Measurements from ENCODE around the gene COL2A1.

The COL2A1 gene

DNA sequence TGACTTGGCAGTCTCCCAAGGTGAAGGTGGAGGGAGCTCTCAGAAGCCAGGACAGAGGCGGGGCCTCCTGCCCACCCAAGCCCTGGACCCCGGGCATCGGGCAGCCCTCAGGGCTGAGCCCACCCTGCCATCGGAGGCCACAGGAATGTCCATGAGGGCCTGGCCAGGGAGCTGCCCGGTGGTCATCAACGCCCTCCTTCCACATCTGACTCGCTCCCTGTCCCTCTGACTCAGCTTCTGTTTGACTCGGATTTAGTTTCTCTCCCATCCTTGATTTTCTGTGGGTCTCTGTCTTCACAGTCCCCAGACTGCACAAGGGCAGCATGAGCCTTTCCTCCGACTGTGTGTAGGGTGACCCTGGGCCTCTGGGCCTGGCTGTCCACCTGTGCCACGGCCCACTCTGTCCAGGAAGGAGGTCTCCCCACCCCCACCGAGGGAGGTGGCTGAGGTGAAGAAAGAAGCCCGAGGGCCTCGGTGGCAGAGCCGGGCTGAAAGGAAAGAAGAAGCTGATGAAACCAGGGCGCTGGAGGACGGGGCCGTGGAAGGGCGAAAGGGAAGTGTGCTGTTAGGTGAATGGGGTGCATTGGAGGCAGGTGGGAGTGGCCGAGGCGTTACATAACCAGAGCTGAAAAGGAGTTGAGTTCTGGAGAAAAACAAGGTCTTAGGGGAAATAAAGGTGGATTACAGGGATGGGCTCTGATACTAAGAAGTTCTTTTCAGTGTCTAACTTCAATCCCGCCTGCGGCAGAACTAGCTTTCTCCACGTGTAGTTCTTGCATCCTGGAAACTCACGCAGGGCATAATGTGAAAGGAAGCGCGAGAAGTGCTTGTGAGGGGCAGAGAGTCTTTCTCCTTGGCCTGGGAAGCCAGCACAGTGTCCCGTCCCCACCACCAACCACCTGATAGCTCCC, 57.6 kb downstream of the COL2A1 start:
- no peak for TF ChIP-seq CTCF (IDR thresholded peaks at IDR 0.05; ENCODE audit: control extremely low read depth, extremely low read depth, low read depth, missing control alignments)

DNA sequence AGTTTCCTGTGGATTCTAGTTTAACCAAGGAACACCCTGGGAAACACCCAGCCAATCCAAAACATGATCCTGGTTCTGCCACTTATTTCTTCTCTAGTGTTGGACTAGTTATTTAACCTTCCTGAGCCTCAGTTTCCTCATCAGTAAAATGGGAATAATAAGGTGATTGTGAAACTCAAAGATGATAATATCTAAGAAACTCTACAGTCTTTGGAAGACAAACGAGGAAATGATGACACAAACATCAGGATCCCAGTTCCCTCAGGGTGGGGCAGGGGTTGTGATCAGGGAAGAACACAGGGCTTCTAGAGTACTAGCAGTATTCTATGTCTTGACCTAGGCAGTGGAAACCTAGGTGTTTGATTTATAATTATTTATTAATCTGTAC, 58.9 kb downstream of the COL2A1 start:
- ChIA-PET CTCF (interaction anchor here (1.5 to 2.1 kb wide), 2 partner anchors 18 to 52 kb away, joined by 3 to 13 read pairs; partner anchors contain the start of gene TMEM106C), POLR2A (no interaction called here)
- no peak for DNase-seq (ENCODE audit: extremely low spot score)
- TF ChIP-seq CTCF (IDR thresholded peaks at IDR 0.05; ENCODE audit: control extremely low read depth, extremely low read depth, low read depth, missing control alignments) = no peak

More for the DNA sequence above, 57.6 kb downstream of the COL2A1 start:
- no peak for DNase-seq (ENCODE audit: extremely low spot score)
- ChIA-PET CTCF (interaction anchor here (0.7 to 2.1 kb wide), 12 partner anchors 8 to 673 kb away, joined by 3 to 13 read pairs (median 3); partner anchors contain the start of gene TMEM106C), POLR2A (interaction anchor here (0.6 kb wide), 1 partner anchor 241 kb away, joined by 3 read pairs; the partner anchor contains the start of gene RPAP3)

DNA sequence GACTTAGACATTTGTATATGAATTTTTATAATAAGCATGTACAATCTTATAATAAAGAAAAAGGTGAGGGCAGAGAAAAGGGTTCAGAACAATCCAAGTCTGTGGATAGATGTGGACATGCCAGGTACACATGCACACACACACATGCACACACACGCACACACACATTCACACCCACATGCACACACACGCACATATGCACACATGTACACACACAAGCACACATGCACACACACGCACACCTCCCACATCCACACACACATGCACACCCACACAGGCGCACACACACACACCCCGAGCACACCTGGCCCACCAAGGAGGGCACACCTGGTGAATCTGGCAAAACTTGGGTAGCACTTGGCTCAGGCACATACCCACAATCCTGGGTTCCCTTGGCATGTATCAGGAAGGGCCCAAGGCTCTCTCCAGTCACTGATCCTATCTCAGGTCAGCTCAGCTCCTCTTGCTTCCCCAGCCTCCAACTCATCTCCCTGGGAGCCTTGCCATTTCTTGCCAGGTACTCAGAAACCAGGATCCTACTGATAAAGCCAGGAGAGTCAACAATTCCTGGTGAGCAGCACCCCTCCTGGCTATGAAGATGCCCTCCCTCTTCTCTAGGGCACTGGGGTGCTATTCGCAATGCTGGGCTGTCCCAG, 59.5 kb downstream of the COL2A1 start:
- no peak for DNase-seq (ENCODE audit: extremely low spot score)
- ChIA-PET POLR2A (no interaction called here), CTCF (interaction anchor here (1.5 kb wide), 1 partner anchor 52 kb away, joined by 3 read pairs; no protein-coding TSS in a partner anchor)
- TF ChIP-seq CTCF (IDR thresholded peaks at IDR 0.05; ENCODE audit: control extremely low read depth, extremely low read depth, low read depth, missing control alignments) = no peak

DNA sequence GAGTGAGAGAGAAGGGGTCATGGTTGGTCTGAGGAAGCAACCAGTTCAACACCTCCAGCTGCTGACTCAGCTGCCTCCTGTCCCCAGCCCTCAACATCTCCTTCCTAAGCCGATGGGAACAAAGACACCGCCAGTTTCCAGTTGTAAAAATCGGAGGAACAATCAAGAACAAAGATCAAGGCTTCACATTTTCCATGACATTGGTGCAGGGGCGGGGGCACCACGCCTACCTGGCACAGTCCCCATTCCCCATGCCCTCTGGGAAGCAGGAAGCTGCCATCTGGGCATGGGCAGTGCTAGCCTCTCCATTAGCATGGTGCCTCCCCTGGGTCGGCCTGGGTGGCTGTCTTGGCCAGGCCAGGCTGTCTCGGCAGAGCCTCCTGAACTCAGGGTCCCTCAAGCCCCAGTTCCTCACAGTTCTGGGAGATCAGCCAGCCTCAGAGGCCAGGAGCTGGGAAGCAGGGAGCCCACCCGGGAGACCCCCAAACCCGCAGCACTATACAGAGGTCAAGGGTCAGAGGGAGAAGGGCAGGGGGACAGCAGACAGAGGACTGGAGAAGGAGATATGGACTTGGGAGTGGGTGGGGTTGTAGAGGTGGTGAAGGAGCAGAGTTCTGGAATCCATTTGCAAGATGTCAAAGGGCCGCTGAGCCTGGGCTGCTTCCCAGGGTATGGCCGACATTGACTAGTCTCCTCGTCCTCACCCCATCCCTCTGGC, 60.5 kb downstream of the COL2A1 start:
- no peak for TF ChIP-seq CTCF (IDR thresholded peaks at IDR 0.05; ENCODE audit: control extremely low read depth, extremely low read depth, low read depth, missing control alignments)
- no peak for DNase-seq (ENCODE audit: extremely low spot score)
- ChIA-PET POLR2A (no interaction called here), CTCF (no interaction called here)

DNA sequence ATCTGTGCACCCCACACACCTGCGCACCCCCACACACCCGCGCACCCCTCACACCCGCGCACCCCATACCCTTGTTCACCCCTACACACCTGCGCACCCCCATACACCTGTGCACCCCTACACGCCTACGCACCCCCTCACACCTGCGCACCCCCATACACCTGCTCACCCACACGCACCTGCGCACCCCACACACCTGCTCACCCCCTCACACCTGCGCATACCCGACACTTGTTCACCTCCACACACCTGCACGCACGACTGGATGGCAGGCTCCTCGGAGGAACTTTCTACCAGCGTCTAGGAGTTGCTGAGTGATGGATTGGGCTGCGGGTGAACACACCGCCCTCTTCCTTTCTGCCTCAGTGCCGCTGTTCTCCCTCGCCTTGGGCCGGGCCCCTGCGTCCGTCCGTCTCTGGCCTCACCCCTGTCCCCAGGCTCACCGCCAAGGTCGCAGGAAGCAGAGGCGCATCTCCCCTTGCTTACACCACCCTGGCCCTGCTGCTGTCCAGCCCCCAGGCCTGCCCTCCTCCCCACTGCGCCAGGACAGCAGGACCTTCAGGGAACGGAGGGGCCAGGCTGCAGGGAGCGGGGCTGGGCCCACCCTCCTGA, 61.6 kb downstream of the COL2A1 start:
- no peak for TF ChIP-seq CTCF (IDR thresholded peaks at IDR 0.05; ENCODE audit: control extremely low read depth, extremely low read depth, low read depth, missing control alignments)
- POLR2A ChIA-PET = interaction anchor here (0.6 kb wide), 1 partner anchor 74 kb away, joined by 3 read pairs; no protein-coding TSS in a partner anchor
- CTCF ChIA-PET = interaction anchor here (0.6 to 1.2 kb wide), 2 partner anchors 14 to 28 kb away, joined by 3 read pairs; no protein-coding TSS in a partner anchor
- DNase-seq (ENCODE audit: extremely low spot score) = no peak
